ENCODE measurements around the gene CELF4. TPM values are rescaled to one million over a fixed set of nuclear protein-coding genes. Genes with fewer than 3 reads are reported as not detected.

The CELF4 gene
- total and polyA plus RNA-seq, 2 experiments from 2014 or later: 0.24 TPM; not detected in 1

GRCh38 chr18:37392648-37393047, 172.9 kb downstream of the CELF4 start:
- Histone ChIP-seq H3K36me3 (ENCODE audit: low read depth) (no peaks in the 10 kb centered on the region), H3K9me3 (ENCODE audit: low read depth) (no peaks in the 10 kb centered on the region), H3K4me1 (ENCODE audit: insufficient read depth) (peaks cover 4% of the 10 kb centered on the region), H3K4me2 (ENCODE audit: unreplicated experiment) (no peak overlapping the region), H3F3A (ENCODE audit: insufficient read depth) (no peaks in the 10 kb centered on the region), H3K9ac (no peak overlapping the region), H3K4me3 (no peak overlapping the region), H3K27ac (no peak overlapping the region), H4K20me1 (ENCODE audit: insufficient read depth) (no peaks in the 10 kb centered on the region), H3K79me2 (ENCODE audit: insufficient read depth) (no peaks in the 10 kb centered on the region), H3K27me3 (replicated peaks; ENCODE audit: insufficient read depth) (no peaks in the 10 kb centered on the region), H2AFZ (no peak overlapping the region), H3K9me2 (ENCODE audit: insufficient read depth) (no peaks in the 10 kb centered on the region)
- TF ChIP-seq EZH2phosphoT487 (IDR thresholded peaks at IDR 0.05; ENCODE audit: insufficient read depth, low read depth) (no peak), EZH2 (IDR thresholded peaks at IDR 0.05; ENCODE audit: insufficient read depth, poor library complexity, severe bottlenecking) (no peak)
- in situ Hi-C loops (cut with MboI): no loop called here
- WGBS, 2 experiments (ENCODE audit: low coverage in 1 of 2, low lambda C conversion rate in 2 of 2, missing lambda C conversion rate in 2 of 2): 95% methylated on average over 3 of the region's 3 CpGs
- no peak for DNase-seq

DNA sequence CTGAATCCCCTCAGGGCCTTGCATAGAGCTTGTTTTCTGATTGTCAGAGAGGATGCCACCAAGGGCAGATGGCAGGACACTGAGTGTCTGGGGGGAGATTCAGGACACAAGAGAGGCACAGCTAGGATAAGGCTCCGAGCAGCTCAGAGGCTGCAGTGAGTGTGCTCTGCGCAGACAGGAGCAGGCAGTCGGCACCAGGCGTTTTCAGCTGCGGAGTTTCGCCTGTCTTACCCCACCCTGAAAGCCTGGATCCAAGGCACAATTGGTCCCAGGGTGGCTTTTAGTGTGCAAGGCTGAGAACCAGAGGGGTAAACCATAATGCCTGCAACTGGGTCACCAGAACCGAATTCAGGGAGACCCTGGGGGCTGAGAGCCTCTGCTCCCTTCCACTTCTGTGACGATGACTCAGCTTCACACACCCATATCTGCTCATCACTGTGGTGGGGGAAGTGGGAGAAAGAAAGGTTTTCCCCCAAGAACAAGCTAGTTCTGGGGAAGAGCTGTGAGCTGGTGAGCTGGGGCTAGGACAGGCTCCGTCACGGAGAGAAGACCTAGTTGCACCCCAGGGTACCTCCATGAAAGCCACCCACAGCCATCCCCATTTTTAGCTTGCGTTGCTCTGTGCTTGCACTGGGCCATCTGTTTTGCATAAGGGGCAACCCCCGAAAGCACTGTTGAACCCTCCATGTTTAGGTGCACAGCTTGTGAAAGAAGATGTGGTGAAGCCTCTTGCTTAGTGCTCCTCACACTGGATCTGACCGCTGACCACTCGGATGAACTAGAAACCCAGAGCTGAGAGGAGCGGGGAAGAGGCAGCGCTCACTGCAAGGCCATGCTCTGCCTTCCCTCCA, 173.7 kb downstream of the CELF4 start:
- in situ Hi-C loops (cut with MboI): no loop called here
- whole genome bisulfite sequencing, 2 experiments (ENCODE audit: low coverage in 1 of 2, low lambda C conversion rate in 2 of 2, missing lambda C conversion rate in 2 of 2): 85 to 90% methylated on average over 16 of the region's 16 CpGs
- DNase-seq: no peak

DNA sequence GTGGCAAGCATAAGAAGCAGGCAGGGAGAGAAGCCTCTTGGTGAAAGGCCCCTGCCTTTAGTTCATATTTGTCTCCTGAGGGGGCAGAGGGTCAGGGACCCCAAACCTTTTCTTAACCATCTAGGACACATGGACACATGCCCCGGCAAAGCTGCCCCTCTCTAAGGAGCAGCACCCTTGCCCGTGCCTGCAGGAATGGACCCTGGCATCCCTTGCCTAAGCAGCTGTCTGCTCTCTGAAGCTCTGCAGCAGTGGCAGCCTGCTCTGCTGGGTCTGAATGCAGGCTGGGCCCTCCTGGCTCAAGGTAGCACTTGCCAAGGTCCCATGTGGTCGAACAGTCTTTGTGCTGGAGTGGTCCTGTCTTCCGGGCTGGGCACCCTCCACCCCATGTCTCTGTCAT, 174.4 kb downstream of the CELF4 start:
- Histone ChIP-seq H3K4me2 (ENCODE audit: unreplicated experiment) (no peak overlapping the region), H3K27me3 (replicated peaks; ENCODE audit: insufficient read depth) (no peaks in the 10 kb centered on the region), H3K79me2 (ENCODE audit: insufficient read depth) (no peaks in the 10 kb centered on the region), H3K4me3 (no peak overlapping the region), H3K9me2 (ENCODE audit: insufficient read depth) (no peaks in the 10 kb centered on the region), H3K36me3 (ENCODE audit: low read depth) (no peaks in the 10 kb centered on the region), H3F3A (ENCODE audit: insufficient read depth) (no peaks in the 10 kb centered on the region), H3K9ac (no peak overlapping the region), H3K9me3 (ENCODE audit: low read depth) (no peaks in the 10 kb centered on the region), H2AFZ (no peak overlapping the region), H3K27ac (no peak overlapping the region), H4K20me1 (ENCODE audit: insufficient read depth) (no peaks in the 10 kb centered on the region), H3K4me1 (ENCODE audit: insufficient read depth) (peaks cover 4% of the 10 kb centered on the region)
- in situ Hi-C loops (cut with MboI): no loop called here
- TF ChIP-seq EZH2 (IDR thresholded peaks at IDR 0.05; ENCODE audit: insufficient read depth, poor library complexity, severe bottlenecking) (no peak), EZH2phosphoT487 (IDR thresholded peaks at IDR 0.05; ENCODE audit: insufficient read depth, low read depth) (no peak)
- DNase-seq: no peak
- WGBS, 2 experiments (ENCODE audit: low coverage in 1 of 2, low lambda C conversion rate in 2 of 2, missing lambda C conversion rate in 2 of 2): 51 to 60% methylated on average over 4 of the region's 4 CpGs

More for the DNA sequence above, 173.7 kb downstream of the CELF4 start:
- Histone ChIP-seq H4K20me1 (ENCODE audit: insufficient read depth) (no peaks in the 10 kb centered on the region), H3K4me1 (ENCODE audit: insufficient read depth) (peaks cover 4% of the 10 kb centered on the region), H3K36me3 (ENCODE audit: low read depth) (no peaks in the 10 kb centered on the region), H3K9me2 (ENCODE audit: insufficient read depth) (no peaks in the 10 kb centered on the region), H3K27me3 (replicated peaks; ENCODE audit: insufficient read depth) (no peaks in the 10 kb centered on the region), H3F3A (ENCODE audit: insufficient read depth) (no peaks in the 10 kb centered on the region), H3K27ac (no peak overlapping the region), H3K4me2 (ENCODE audit: unreplicated experiment) (no peak overlapping the region), H3K9ac (no peak overlapping the region), H3K79me2 (ENCODE audit: insufficient read depth) (no peaks in the 10 kb centered on the region), H3K4me3 (no peak overlapping the region), H3K9me3 (ENCODE audit: low read depth) (no peaks in the 10 kb centered on the region), H2AFZ (no peak overlapping the region)
- TF ChIP-seq EZH2 (IDR thresholded peaks at IDR 0.05; ENCODE audit: insufficient read depth, poor library complexity, severe bottlenecking): no peak

DNA sequence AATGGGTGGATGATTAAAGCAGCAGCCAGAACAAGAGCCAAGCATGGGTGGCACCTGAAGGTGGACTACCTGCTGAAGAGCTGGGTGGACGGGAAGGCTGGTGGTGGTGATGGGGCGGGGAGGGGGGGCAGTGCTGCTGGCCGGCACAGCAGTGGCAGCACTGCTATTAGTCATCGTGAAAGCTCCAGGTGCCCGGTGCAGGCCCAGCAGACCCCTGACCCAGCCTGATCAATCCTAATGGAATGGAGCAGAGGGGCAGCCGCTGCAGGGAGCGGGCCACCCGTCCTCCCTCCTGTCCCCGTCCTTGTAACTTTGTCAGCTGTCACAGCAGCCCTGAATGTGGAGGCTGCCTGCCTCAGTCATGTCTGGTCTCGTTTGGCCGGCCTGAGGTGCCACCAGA, 174.9 kb downstream of the CELF4 start:
- Histone ChIP-seq H2AFZ (no peak overlapping the region), H3K79me2 (ENCODE audit: insufficient read depth) (no peaks in the 10 kb centered on the region), H3K9ac (no peak overlapping the region), H3K27me3 (replicated peaks; ENCODE audit: insufficient read depth) (no peaks in the 10 kb centered on the region), H3K9me2 (ENCODE audit: insufficient read depth) (no peaks in the 10 kb centered on the region), H3K4me2 (ENCODE audit: unreplicated experiment) (no peak overlapping the region), H4K20me1 (ENCODE audit: insufficient read depth) (no peaks in the 10 kb centered on the region), H3K9me3 (ENCODE audit: low read depth) (no peaks in the 10 kb centered on the region), H3K27ac (no peak overlapping the region), H3K4me1 (ENCODE audit: insufficient read depth) (peaks cover 4% of the 10 kb centered on the region), H3K36me3 (ENCODE audit: low read depth) (no peaks in the 10 kb centered on the region), H3F3A (ENCODE audit: insufficient read depth) (no peaks in the 10 kb centered on the region), H3K4me3 (no peak overlapping the region)
- in situ Hi-C loops (cut with MboI): no loop called here
- 68 to 74% methylated on average over 6 to 10 of the region's 11 CpGs for WGBS, 2 experiments (ENCODE audit: low coverage in 1 of 2, low lambda C conversion rate in 2 of 2, missing lambda C conversion rate in 2 of 2)
- DNase-seq: no peak
- TF ChIP-seq EZH2 (IDR thresholded peaks at IDR 0.05; ENCODE audit: insufficient read depth, poor library complexity, severe bottlenecking): no peak
- TF ChIP-seq EZH2phosphoT487 (IDR thresholded peaks at IDR 0.05; ENCODE audit: insufficient read depth, low read depth): no peak

Measured in GM23248 (cell line).